Embryonic facial prominence (tissue), 1 donor: ENCODE measurements around the gene ITK.
"Not testable (repeated sequence)": the region's sequence is repeated elsewhere in the genome, so short reads cannot be mapped to it uniquely, and the experiment has no call there.

Experiments
- DNase-seq: peaks from one replicate; pipeline ENCODE4 v3.0.0-alpha.2; 2016; ENCODE audit errors: extremely low spot score

Gene ITK

DNA sequence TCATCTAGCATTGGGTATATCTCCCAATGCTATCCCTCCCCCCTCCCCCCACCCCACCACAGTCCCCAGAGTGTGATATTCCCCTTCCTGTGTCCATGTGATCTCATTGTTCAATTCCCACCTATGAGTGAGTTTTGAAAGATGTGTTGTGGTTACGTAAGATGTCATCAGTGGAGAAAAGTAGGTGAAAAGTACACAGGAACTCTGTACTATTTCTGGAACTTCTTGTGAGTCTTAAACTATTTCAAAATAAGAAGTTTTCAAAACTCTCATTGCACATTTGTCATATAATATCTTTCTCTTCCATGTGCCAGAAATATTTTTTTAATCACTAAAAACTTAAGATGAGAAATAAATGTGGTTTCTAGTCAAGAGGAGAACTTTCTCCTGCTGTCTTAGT is 30.0 kb downstream of the ITK start:
- not testable (repeated sequence) for DNase-seq

DNA sequence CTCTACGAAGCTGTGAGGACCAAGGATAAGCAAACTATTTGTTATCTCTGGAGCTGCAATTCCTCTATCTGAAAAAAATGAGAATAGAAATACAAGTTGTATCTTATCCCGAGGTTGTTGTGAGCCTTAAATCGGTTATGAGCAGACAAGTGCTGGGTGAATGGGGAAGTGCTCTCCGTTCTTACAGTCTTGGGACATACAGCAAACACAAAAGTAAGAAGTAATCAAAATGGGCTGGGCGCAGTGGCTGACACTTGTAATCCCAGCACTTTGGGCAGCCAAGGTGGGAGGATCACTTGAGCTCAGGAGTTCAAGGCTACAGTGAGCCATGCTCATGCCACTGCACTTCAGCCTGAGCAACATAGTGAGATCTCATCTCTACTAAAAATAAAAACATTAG is 31.7 kb downstream of the ITK start:
- DNase-seq, result no peak

DNA sequence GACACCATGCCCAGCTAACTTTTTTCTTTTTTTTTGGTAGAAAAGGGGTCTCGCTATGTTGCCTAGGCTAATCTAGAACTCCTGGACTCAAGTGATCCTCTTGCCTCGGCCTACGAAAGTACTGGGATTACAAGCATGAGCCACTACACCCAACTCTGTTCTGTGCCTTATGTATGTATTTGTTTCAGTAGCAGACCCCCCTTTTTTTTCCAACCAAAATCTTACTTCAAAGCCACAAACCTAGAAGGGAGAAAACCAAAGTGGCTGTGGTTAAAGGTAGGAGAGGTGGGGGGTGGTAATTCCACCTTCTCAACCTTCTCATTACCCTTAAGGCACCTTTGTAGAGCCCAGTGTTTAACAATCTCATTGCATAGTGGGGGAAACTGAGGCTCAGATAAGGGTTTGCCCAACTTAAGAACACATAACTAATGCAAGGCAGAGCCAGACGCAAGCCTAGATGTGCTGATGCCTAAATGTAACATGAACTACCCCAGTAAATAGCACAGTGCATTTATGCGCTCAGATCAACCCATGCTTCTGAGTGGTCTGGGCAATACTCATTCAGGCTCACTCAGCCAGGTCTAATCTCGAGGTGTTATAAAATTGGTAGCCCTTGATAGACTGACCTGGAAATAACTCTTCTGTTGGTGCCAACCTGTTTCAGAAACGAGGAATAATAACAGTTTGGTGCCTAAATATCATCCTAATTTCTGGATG is 33.0 kb downstream of the ITK start:
- DNase-seq, result no peak

- no peak for DNase-seq
These were observed 33.8 kb downstream of the ITK start for GRCh38 chr5:157214415-157214814.

DNA sequence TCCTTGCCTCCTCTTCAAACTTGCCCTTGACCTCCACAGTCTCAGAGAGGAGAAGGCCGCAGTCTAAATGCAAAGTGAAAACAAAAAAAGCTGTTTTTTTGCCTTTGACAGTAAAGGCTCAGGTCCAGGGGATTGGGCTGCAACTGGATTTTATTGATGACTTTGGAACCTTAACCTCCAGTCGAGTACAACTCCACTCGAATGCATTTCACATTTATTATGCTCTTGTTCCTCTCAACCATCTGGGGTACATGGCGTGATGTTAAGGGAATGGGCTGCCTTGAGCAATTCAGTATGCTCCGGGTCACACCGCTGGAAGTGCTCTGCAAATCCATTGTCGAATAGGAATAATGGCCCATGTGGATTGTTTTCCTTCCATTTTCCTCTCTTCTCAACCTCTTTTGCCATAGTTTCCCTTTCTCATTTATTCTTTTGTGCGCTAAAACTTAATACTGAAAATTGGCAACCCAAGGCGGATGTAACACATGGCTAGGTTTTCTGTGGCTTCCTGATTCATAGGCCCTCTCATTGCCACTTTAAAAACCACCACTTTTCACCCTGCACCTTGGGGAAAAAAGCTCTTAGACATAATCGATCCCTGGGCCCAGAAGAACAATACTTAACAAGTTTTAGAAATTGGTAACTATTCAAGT is 34.3 kb downstream of the ITK start:
- no peak for DNase-seq

DNA sequence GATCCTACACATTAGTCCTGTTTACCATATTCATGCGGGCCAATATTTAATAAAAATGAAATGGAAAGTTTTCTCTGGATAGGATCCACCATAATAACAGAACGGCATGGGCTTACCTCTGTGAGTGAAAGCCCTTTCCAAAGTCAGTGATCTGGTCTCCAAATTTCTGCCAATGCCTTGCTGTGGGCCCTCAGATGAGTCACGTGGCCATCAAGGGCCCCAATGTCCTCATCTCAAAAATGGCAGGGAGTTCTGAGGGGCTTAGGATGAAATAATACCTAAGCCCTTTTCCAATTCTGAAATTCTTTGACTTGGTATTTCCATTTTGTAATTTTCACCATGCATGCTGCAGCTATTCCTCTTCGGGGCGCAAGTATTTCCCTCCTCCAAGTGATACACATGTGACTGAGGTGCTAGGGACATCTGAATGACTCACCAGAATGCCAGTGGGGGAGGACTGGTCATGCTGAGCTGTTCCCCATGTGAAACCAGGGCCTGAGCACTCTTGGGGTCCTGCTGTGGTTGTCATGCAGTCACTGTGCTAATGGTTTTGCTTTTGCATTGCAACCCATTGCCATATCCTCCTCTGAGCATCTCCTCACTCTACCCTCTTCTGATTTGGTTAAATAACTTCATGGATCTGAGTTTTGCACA is 35.0 kb downstream of the ITK start:
- no peak for DNase-seq

DNA sequence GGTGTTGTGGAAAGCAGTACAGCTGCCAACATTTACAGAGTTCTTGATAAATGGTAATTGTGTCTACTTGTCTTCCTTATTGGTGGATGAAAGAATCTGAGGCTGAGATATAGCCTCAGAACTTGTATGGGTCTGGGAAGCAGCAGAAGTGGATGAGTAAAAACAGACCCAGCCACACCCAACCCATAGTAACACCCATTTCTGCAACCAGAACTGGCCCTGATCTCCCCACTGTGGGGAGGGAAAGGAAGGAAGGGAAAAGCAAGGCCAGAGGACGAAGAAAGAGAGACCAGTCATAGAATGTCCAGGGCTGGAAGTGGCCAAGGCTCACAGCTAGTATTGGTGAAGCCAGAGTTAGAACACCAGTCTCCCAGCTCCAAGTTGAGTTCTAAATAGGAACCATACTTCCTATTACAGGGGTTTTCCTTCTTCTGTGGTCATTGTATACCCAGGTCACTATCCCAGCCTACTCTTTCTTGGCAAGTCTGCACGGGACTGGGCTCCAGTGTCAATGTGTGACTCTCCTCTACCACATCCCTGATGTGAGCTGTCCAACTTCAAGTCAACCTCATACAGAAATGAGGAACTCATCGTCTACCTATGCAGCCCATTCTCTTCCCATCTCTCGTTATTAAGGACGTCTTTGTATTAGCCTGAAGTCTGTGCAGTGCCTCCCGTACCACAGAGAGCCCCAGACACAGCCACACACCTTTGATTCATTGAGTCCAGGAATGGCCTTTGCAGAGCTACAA is 35.9 kb downstream of the ITK start:
- DNase-seq, result no peak

DNA sequence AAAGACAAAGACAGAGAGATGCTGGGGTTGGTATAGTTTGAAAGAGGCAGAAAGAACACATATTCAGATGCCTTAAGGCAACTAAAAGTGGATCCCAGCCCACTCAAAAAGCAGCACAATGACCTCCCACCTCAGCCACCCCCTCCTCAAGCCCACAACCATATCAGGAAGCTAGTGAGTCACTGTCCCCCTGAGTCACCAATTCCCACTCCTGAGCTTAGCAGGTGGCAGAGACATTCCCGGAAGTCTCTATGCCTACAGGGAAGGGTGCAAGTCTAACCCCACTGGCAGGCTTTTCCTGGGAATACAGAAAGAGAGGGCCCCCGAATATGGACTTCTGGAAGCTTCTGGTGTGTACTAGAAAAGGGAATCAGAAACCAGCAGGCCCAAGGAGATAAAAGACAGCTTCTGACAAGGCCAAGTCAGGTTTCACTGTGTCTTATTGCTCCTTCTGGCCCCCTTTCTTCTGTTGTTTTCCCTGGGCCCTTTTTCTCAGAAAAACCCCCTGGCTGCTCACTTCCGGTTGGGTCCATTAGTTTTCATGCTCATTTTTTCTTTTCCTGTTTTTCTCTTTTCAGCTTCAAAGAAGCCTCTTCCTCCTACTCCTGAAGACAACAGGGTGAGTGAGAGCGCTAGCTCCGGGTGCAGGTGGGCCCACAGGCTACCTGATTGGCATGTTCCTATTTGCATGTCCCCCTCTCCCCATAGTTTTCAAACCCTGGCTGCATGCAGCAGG is 36.8 kb downstream of the ITK start:
- DNase-seq, result no peak

DNA sequence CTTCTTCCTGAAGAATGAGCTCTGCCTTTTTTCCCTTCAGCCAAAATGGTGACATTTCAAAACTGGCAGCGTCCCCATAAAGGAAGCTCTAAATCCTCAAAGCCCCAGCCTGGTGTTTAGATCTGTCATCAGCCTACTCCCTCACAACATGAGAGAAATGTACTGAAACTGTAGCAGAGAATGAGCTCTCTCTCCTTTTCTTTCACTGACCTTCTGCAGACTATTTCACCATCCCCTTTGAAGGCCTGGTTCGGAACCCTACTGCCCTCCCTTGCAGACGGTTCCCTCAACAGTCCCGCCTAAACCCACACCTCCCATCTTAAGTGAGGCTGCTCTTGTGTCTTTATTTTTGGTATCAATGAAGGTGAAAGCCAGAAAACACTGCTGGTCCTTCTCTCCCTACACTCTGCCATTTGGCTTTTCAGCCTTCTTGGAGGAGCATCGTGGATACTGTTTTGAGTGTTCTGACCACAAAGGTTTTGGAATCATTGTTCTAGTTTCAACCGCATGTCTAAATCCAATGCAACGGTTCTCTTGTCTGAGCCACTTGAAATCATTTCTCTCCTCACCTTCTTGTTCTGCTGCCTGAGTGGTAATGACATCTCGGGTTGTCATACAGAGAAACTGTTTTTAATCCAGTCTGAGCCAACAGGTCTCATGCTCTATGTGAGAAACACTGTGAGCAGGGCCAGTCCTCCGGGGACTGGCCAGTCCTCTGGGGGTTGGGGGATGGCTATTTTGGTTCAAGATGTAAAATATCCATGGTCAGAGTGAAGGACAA is 39.0 kb downstream of the ITK start:
- DNase-seq, result no peak

DNA sequence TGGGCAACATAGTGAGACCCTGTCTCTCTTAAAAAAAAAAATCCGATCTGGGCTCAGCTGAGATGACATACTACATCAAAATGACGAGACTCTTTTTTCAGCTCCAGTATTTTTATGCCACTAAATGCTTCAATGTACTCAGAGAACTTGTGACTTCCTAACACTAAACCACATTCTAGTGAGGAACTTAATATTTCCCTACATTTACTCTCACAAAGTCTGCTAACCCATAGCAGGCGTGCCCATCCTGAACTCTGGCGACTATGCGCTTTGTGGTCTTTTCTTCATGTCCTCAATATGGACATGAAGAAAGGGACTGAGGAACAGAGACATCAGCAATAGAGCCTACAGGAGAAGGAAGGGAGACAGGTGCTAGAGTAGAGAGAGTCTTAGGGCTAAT is 41.3 kb downstream of the ITK start:
- no peak for DNase-seq

GRCh38 chr5:157222506-157223230 is 42.0 kb downstream of the ITK start:
- no peak for DNase-seq

DNA sequence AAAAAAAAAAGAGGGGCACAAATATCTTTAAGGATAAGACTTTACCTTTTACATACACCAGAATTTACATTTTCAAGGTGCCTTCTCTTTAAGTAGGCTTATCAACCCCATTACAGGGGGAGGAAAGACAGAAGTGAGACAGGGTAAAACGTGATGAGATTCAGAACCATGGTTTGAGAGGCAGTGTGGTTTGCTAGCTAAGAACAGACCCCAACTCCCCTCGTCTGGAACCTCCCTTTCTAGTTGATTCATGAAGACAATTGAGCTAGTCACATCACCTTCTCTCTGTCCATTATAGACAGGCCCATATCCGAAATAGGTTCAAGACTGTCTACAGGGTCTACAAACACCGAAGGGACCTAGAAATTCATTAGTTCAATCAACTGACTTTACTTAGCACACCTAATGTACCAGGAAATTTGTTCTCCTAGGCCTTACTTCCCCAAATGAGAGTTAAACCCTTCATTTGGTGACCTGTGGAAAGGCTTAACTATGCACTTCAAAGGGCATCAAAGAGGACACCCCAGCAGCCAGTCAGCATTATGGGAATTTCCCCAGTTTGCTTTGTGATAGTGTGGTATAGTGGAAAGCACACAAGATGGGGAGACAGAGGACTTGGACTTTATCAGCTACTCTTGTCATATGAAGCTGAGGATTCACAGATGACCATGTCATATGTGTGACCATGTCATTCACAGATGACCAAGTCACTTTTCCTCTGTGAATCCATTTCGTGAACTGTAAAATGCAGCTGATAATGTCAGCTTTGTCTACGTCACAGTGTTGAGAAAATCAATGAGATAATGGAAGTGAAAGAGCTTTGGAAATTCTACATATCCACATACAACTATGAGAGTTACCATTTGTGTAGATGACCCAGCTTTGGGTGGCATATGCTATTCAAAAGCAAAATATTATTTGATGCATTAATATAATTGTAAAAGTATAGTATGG is 45.1 kb downstream of the ITK start:
- no peak for DNase-seq

DNA sequence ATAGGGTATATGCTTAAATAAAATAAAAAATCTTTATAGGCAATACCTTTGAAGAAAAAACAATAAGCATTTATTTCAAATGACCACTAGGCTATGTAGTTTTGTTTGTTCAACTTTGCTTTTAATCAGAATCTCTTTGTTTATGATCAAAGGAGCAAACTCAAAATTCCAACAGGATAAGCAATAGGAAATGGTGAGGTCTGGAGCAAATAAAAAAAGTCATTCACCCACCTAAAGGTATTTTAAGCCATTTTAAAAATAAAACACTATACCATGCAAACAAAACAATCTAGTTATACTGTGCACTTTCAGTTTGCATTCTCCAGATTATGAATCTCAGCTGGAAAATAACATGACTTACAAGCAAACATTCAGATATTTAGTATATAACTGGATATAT is 50.0 kb downstream of the ITK start:
- DNase-seq, result no peak

GRCh38 chr5:157232706-157233105 is 52.1 kb downstream of the ITK start:
- DNase-seq, result no peak

DNA sequence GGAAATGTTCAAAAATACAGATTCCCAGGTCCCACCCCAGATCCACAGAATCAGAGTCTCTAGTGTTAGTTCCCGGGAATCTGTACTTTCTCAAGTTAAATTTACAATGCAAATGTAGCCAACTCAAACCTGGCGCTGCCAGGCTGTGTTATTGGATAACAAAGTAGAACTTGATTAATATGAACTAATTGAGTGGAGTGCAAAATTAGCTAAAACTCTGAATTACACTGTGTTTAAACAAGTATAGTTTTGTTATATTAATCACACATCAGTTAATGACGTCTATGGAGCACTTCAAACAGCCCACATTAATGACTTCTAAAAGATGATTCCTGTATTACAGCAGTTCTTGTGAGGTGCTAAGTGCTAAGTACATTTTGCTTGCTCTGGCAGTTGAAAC is 52.9 kb downstream of the ITK start:
- DNase-seq, result no peak

GRCh38 chr5:157236423-157236822 is 55.8 kb downstream of the ITK start:
- no peak for DNase-seq

- DNase-seq, result no peak
These were observed 60.8 kb downstream of the ITK start for GRCh38 chr5:157241483-157241882.

- not testable (repeated sequence) for DNase-seq
These were observed 64.1 kb downstream of the ITK start for GRCh38 chr5:157244704-157245103.

DNA sequence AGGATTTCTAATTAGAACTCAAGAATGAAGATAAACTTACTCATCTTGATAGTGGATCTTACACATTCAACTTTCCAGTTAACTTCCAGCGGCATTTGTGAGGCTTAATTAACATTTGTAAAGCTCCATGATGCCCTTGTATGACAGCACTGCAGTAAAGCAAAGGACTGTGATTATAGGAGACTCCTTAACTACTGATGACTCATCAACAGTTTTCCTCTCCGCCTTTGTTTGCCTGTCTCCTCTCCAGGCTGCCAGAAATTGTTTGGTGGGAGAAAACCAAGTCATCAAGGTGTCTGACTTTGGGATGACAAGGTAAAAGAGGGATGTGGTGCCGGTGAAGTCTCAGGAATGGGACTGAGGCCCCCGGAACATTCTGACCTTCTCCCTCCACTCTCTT is 64.8 kb downstream of the ITK start:
- DNase-seq, result no peak
